DMS53 treated with DMSO at 0.1 percent for 48 hours (cell line): ENCODE results near the gene SLC4A4.

Experiments used
- DNase-seq: peaks from one replicate; lab custom pipeline; 2025; ENCODE audit not compliant: unreplicated experiment; lab: John Stamatoyannopoulos, UW

SLC4A4 gene

DNA sequence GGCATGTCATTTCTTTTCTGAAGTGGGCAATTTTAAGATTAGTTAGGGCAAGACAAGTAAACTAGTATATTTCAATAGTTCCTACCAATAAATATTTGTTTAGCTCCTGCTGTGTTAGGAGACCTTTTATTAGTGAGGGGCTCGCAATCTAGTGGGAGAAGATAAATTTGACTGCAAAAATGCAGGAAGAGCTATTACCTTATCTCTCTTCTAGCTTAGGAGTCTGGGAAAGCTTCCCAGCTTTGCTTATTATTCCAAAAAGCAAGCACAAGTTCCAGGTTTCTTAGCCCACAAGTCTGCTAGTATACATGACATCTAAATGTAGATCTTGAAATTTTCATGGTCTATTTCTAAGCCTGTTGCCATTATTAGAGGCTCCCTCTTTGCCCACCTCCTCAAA lies 254.0 kb downstream of the SLC4A4 start:
- DNase-seq: no peak

DNA sequence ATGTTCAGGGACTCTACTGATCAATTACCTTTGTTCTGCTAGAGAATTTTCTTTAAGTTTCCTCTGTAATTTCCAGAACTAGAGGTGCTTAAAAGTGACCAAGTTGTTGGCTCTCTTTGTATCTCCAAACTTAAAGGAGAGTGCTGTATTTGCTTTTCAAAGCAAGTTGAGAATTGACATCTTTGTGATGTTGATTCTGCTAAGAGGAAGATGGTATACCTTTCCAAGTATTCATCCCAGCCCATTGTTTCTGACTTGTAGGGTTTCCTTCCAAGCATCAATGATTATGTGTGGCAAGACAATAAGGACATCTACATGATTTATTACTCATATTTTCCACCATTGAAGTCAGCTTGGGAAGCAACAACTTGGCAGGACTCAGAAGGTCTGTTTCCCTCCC lies 254.5 kb downstream of the SLC4A4 start:
- no peak for DNase-seq

DNA sequence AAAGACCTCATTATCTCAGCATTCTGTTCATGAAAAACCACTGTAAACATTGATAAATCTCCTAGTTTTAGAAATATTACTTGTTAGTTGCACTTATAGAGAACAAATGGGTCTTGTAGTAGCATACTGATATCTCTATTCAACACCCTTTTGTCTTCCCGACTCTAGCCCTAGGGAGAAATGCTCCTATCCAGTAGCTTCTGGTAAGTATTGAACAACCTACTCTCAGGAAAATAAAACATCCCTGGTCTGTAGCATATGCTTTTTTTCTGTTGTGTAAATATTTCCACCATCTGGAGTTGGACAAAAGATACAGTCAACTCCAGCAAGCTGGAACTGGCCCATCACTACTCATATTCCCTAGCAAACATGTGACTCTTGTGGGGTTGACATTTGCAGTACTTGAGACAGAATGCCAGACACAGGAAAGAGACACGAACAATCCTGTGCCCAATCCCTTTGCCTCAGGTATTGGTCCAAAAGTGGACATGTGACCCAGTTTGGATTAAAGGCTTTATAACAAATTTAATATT lies 256.8 kb downstream of the SLC4A4 start:
- peak; percentile 88 for DNase-seq

DNA sequence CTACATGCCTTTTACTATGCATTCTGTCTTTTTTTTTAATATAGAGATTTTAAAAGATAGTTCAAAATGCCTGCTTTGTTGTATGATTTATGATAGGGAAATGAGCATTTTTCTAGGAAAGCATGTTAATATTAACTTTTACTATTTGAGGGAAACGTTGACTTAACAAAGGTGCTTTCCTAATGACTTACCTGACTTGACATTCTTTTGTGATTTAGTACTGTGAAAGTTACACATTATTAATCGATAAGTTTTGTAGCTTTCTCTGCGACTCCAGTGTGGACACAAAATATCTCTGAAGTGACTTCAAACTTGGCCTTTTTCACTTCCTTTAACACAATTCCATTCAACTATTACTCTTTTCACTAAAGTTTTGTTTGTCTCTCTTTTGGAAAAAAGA lies 260.8 kb downstream of the SLC4A4 start:
- no peak for DNase-seq

DNA sequence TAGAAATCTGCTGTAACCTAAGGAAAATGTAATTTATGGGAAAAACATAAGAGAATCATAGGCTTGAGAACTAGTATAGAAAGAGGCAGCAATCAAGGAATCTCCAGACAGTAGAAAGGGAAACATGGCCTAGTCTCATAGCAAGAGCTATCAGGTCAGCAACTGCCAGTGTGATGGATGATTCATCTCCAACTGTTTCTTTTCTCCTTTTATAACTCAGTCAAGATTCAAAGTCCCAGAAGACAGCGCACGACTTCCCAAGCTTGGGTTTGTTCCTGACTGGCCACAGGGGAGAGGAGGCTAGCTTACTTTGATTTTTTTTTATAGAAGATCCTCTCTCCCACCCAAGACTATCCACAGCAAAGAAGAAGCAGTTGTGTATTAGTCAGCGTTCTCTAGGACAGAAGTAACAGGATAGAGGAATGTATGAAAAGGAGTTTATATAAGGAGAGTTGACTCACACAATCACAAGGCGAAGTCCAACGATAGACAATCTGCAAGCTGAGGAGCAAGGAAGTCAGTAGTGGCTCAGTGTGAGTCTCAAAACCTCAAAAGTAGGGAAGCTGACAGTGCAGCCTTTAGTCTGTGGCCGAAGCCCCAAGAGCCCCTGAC lies 263.6 kb downstream of the SLC4A4 start:
- no peak for DNase-seq

DNA sequence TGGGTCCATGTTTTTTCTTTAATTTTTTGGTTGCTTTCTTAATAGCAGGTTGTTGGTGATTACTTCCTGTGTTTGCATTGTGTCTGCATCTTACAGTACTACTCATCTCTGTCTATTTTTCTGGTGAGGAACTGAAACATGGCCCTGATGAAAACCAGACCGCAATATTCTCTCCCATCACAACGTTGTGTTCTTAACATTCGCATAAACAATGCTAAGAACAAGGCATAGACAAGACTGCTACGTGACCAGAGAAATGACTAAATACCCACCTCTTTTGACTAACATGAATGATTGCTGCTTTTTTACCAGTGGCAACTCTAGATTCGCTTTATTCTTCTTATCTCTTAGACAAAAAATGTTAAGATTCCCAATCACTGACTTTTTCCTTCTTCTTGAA lies 266.0 kb downstream of the SLC4A4 start:
- DNase-seq: no peak

DNA sequence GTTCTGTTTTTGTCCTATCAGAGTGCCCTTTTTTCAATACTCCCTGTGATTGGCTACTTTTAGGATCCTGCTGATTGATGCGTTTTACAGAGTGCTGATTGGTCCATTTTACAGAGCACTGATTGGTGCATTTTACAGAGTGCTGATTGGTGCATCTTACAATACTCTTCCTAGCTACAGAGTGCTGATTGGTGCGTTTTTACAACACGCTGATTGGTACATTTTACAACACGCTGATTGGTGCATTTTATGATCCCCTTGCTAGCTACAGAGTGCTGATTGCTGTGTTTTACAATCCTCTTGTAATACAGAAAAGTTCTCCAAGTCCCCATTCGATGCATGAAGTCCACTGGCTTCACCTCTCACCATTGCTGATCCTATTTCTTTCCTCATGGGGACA lies 268.3 kb downstream of the SLC4A4 start:
- DNase-seq: no peak

DNA sequence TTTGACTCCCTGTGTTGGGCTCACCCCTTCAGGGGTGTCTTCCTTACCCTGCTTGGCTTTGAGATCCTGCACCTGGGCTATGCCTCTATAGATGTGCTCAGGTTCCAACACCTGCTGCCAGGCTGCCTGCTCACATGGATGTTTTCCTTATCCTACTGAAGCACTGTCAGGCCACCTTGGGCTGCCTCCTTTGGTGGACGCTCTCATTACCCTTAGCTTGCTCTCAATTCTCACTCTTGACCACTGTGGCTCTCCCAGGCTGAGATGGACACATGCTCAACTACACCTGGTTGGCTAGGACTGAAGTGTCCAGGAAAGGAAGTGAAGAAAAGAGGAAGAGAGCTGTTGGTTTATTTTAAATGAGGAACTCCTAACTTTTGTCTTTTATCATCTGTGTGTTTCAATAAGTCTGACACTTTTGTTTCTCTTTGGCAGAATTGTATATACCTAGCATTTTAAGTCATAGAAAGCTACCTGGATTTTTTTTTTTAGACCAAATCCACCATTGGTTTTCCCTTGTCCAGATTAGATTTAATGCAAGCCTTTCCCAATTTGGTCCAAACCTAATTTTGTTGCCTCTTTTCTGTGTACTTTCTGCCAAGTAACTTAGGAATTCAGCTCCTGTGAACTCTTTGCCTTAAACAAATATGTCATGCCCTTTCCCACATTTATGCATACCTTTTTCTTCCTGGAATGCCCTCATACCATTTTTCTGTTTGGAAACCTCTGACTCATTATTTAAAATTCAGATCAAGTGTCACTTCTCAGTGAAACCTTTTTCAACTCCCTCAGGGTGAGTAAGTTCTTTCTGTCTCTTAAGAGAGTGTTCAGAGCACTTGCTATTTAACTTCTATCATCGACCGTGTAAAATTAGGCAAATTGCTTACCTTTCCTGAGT lies 269.2 kb downstream of the SLC4A4 start:
- peak; percentile 69 for DNase-seq

DNA sequence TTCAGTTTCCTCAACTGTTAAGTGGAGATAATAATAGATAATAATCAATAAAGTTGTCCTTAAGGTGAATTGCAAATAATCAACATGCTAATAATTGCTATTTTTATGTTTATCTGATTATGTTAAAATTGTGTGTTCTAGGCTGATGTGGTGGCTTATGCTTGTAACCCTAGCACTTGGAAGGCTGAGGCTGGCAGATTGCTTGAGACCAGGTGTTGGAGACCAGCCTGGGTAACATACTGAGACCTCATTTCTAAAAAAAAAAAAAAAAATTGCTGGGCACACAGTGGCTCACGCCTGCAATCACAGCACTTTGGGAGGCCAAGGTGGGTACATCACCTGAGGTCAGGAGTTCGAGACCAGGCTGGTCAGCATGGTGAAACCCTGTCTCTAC lies 269.9 kb downstream of the SLC4A4 start:
- peak; percentile 54 for DNase-seq

DNA sequence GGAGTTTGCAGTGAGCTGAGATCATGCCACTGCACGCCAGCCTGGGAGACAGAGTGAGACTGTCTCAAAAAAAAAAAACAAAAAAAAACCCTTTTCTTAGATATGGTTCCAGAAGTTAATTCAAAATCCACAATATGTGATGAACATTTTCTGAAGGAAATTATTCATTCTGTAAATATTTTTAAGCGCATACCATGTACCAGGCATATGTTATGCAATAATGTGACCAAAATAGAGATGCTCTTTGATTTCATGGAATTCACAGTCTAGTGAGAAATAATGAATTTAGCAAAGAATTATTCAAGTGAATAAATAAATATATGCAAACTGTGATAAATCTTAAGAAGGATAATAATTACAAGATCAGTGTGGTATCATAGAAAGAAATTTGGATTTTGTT lies 270.3 kb downstream of the SLC4A4 start:
- DNase-seq: no peak

DNA sequence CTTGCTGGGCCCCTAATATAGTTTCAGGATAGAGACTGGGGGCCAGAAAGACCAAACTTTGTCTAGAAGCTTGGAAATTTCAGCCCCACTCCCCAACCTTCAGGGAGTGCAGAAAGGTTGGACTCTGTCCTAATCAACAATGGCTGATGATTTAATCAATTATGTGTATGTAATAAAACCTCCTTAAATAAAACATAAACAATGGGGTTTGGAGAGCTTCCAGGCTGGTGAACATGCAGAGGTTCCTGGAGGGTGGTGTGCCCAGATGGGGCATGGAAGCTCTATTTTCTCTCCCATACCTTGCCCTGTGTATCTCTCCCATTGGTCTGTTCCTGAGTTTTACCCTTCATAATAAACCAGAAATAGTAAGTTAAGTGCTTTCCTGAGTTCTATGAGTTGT lies 270.8 kb downstream of the SLC4A4 start:
- no peak for DNase-seq

DNA sequence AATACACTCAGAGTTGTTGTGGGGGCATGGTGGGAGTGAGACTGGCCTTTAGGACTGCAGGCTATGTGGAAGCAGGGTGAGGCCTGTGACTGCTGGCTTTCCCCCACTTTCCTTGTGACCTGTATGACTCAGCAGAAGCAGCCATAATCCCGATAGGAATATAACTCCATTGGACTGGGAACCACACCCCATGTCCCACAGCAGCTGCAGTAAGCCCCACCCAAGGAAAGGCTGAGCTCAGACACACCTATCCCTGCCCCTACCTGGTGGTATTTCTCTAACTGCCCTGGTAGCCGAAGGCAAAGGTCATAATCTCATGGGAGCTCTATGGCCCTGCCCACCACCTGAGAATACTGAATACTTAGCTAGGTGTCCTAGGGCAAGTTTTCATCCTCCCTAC lies 275.8 kb downstream of the SLC4A4 start:
- no peak for DNase-seq

DNA sequence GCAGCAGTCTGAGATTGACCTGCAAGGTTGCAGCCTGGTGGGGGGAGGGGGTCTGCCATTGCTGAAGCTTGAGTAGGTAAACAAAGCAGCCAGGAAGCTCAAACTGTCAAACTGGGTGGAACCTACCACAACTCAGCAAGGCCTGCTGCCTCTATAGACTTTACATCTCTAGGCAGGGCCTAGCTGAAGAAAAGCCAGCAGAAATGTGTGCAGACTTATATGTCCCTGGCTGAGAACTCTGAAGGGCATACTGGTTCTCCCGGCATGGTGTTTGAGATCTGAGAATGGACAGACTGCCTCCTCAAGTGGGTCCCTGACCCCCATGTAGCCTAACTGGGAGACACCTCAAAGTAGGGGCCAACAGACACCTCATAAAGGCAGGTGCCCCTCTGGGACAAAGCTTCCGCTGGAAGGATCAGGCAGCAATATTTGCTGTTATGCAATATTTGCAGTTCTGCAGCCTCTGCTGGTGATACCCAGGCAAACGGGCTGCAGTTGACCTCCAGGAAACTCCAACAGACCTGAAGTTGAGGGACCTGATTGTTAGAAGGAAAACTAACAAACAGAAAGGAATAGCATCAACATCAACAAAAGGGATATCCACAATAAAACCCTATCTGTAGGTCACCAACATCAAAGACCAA lies 277.5 kb downstream of the SLC4A4 start:
- DNase-seq: no peak
